NCI-H2227 treated with DMSO at 0.1 percent for 48 hours (cell line): ENCODE measurements around the gene USF2.

Experiments used
- DNase-seq: peaks from one replicate; lab custom pipeline; 2025; lab: John Stamatoyannopoulos, UW

The USF2 gene

GRCh38 chr19:35321291-35321690 lies 52.5 kb downstream of the USF2 start:
- no peak for DNase-seq

- DNase-seq: no peak
Measured at GRCh38 chr19:35322014-35322413, 53.3 kb downstream of the USF2 start.

- no peak for DNase-seq
Measured at GRCh38 chr19:35327642-35328041, 58.9 kb downstream of the USF2 start.

GRCh38 chr19:35328851-35329285 lies 60.1 kb downstream of the USF2 start, which contains the start of gene CD22:
CD22 (plus strand) TSS chr19:35329187; CDS start chr19:35332041, 2,854 bp downstream.
- DNase-seq: no peak

GRCh38 chr19:35329323-35329722 lies 60.6 kb downstream of the USF2 start:
- DNase-seq: no peak
